Activated CD4-positive, CD25-positive, alpha-beta regulatory T cell treated with anti-CD3 and anti-CD28 coated beads, Interleukin-2, amount 50 U/mL, for 24 hours (primary cell): ENCODE results near the gene RGS6.
A peak's percentile ranks its signal among the peaks of the same experiment; 100 is the strongest.

Experiments used
- ATAC-seq, 2 donors: fragments of 150-1000 bp; cut with Tn5 transposase; one replicate each; pipeline ENCODE4 v1.10.0; 2021; ENCODE audit warnings: mild to moderate bottlenecking in 1 of 2, moderate library complexity in 1 of 2

RGS6 gene

DNA sequence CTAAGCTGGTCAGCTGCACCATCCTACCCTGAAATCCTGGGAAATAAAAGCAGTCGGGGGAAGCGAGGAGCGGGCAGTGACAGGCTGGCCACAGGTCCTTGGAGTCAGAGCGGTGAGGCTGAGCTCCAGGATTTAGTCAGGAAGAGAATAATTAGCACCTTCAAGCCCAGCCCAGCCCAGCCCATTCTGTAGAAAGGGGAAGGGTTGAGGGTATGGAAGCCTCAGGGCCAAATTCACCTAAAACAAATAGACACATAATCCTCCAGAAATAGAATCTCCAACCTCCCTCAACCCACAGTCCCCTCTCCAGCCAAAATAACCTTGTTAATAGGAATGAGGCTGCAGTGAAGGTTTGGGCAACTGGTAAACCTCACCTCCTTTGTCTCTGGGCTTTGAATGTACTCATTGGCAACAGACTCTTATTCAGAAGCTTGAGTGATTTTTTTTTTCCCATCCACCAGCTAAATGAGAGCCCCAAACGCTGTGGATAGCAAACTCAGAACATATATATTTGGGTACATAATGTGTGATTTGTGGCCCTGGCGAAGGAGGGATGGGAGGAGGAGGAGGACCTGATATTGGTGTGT lies 627.5 kb downstream of the RGS6 start:
- ATAC-seq, result no peak

DNA sequence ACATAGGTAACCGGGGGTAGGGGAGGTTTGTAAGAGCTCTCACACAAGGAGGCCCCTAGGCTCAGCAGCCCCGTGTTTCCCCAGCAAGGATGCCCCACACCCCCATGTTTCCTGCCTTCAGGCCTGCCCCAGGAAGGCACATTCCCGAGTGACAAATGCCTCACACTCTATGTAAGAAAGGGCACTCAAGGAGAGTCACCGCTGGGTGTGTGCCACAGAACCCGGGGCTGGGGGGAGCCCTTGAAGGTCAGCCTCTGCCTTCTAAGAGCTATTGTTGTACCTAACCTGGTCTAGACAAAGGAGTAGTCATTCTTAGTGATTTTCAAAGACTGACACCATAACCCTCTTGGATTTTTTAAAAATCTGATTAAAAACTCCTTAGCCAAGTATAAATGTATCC lies 628.1 kb downstream of the RGS6 start:
- no peak for ATAC-seq

DNA sequence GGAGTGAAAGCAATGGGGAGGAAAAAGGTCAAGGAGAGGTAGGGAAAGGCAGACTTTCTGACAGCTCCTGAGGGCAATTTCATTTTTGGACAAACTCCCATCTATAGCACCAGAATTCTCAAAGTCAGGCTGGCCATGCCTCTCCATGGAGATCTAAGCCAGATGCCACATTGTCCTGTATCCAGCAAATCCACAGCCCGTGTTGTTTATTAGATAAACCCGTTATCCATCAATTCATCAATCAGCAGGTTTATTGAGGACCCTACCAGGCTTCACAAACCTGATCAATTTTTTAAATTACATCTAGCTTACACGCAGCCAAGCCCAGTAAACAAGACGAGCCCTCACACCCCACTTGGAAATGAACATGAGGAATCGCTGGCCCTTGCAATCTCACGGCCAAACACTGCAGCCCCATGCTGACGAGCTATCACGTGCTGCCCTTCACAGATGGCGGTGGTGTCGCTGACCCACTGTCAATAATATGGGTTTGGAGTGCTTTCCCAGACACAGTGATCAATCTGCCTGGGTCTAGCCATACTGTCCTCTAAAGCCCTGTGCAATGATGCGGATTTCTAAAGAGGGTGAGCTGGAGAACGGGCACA lies 628.8 kb downstream of the RGS6 start:
- no peak for ATAC-seq

DNA sequence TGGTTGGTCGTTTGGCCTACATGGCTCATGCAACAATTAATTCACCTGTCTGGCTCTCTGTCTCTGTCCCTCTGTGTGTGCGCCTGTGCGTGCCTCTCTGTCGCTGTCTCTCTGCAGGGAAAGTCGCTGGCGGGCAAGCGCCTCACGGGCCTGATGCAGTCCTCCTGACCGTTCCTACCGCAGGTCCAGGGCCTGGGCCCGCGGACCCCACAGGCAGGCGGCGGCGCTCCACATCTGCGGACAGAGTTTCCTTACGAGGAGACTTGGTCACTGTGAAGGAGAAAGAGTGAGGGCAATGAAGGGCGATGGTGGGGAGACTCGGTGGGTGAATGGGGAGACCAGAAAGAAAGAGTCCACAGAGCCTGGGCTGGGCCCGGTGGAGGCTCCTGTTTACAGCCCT lies 630.1 kb downstream of the RGS6 start:
- no peak for ATAC-seq

DNA sequence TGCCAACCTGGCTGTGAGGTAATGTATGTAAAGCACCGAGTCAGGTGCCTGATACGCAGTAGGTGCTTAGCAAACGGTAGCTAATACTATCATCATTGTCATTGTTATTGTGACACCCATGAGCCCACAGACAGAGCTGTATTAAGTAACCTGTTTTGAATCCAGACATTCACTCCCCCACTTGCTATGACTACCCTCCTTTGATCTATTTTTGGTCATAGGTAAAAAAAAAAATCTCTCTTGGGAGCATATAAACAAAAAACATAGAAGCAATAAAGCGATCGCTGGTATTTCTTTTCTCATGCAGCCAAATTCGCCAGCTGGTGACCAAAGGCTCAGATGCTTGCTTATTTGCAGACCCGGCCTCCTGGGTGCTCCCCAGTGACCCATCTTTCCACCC lies 631.4 kb downstream of the RGS6 start:
- no peak for ATAC-seq

DNA sequence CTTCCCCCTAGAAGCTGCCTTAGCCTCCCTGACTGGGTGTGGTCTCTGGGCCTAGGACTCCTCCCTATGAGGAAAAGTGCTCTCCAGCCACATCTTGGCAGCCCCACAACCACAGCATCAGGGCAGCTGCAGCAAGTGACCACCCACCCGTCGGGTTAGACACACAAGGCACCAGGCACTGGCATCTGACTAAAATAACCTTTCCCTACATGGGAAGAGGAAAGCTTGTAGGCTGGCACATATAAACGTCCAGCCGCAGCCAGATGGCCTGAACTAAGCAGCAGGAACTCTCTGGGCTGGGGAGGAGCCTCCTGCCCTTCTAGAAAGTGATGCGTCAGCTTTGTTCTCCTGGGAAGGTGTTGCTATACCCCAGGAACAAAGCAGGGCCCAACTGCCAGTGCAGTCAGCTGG lies 632.9 kb downstream of the RGS6 start:
- ATAC-seq, result no peak

DNA sequence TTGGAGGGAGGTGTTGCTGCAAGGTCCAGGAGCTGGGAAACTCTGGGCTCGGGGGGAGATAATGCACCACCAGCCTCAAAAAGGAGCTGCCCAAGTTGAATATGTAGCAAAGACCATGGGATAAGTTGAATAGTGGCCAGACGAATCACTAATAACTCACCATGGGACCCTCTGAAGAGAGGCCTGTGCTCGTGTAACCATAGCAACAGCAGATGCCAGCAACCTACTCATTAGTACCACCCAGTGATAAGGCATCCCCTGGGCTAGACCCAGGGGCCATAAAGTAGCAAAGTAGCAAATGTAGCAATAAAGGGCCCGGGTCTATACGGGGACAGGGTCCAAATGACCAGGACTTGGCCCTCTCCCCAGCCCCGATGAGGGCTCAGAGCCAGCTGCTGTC lies 633.7 kb downstream of the RGS6 start:
- no peak for ATAC-seq

DNA sequence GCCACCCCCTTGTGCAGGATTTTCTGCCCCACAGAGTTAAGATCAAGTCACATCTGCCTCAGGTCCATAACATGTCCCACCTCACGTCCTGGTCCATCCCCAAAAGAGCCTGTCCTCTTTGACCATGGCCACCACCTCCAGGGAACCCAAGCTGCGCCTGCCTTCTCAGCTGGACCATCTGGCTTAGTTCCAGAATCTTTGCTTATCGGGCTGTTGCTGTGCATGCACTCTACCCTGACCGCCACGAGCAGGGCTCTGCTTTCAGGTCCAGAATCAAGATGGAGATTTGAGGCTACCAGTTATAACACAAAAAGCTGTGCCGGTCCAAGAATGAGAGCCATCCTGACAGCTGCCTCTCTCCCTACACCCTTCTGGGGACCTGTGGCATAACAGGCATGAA lies 635.0 kb downstream of the RGS6 start:
- no peak for ATAC-seq

DNA sequence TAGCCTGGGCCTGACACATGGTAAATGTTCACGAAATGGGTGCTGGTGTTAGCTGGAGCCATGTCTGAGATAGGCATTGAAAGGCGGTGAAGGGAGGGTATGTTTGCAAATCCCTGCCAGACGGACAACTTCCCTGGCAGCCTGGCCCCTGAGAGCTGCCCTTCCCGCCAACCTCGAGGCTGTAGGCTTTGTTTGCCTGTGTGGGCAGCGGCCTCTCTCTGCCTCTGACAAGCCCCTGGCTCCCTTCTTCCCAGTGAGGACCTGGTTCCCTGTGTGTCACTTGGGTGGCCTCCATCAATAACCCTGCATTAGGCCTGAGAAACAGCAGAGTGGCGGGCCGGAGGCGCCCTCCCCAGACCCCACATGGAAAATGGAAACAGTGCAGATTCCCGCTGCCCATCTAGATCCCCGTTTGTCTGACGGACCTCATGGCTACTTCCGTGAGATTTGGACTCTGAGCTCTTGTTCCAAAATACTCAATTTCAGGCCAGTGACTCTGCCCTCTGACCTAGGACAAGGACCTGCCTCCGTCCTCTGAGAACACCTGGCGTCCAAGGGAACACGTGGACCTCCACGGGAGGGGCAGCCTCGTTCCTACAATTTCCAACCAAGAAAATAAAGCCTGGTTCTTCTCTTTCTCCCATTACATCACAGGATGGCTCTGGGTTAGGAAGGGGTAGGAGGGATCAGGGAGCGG lies 636.2 kb downstream of the RGS6 start:
- ATAC-seq, result no peak

DNA sequence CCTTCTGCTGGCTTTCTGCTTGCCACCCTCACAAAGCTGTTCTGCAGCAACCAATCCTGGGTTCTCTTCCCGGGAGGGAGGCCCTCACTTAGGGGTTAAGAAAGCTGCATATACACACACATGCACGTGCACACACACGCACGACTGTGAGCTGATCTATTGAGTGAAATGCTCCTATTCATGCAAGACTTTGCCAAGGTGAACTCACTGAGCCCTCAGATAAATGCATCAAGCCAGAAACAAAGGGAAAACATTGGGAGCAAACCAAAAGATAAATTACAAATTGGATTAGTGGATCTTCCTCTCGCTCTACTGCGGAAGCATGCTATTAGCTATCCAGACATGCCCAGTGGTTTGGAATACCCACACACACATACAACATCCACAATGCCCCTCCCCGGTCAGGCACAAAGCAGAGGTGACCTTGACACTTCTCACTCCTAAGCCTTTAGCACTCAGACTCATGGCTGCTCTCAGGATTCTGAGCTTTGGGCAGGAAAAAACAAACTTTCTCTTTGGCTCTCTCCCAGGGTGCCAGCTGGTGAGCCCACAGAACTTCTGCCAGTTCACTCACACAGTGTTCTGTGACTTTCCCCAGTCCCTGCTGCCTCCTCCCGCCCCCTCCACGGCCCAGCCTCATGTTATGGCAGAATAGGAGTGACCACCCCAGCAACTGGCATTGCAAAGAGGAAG lies 641.6 kb downstream of the RGS6 start:
- ATAC-seq, result no peak

DNA sequence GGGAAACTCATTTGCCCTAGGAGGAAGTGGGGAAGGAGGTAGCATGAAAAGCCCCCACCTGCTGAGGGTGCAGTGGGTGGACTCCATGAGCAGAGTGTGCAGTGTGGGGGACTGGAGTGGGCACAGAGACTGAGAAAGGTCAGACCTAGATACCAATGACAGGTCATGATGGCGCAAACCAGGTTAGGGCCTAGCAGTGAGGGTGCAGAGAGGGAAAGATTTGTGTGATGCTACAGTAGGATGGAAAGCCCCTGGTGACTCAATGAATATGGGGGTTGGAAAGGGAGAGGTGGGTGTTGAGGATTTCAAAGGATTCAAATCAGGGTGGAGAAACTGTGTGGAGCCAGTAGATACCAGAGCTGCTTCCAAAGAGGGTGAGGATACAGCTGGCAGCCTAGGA lies 642.5 kb downstream of the RGS6 start:
- no peak for ATAC-seq

DNA sequence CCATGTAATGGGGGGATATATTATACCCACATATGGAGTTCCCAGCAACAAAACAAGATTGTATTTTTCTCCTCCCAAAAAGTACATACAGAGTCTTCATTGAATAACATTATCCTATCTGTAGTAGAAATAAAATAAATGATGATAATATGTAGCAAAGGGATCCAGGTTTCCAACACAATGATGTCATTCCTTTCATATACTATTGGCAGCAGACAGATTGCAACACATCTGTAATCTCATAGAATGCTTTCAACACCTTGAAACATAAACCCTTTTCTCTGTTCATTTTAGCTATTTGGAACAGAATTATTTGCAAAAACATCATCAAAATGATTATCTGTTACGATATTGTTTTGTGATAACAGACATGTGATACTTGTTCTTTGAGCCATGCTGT lies 644.0 kb downstream of the RGS6 start:
- ATAC-seq, result no peak

DNA sequence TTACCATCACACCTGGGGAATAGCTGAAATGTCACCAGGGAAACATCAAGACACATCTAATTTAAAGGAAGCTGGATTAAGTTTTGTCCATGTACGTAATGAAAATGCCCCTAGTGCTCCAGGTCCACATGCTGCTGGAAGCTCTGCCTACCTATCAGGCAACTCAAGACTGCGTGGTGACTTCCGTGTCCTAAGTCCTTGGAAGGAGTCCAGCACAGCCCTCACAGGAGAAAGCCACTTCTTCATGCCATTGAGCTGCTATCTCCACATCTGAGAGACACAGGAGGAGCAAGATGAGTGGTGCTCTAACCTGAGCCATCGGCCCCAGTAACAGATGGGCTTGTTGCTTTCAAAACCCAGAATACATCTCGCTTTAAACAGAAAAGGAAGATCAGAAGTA lies 645.3 kb downstream of the RGS6 start:
- ATAC-seq, result no peak

DNA sequence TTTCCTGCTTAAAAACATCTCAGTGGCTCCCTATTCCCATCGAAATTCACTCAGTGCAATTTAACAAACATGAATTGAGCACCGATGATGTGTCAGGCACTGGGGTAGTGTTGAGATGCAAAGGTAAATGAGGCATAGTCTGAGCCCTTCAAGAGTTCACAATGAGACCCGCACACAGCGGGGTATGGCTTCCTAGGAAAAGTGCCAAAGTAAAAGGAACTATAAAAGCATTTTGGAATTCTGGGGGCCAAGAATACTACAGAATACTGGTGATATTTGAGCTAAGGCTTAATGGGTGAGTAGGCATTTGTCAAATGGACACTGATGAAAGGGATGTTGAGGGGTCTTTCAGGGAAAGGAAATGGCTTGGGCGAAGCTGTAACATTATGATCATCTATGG lies 646.3 kb downstream of the RGS6 start:
- ATAC-seq, result no peak

DNA sequence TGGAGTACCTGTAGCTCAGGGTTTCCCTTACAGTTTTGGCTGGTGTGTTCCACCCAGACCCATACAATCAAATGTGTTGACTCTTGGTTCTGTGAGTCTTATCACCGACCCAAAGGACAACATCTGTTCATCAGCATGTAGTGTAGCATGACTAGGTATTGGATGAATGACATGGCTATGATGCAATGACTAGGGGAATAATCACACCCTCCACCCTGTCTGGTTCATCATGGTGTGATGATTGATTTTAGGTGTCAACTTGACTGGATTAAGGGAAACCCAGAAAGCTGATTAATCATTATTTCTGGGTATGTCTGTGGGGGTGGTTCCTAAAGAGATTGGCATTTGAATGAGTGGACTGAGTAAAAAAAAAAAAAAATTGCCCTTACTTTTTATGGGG lies 650.4 kb downstream of the RGS6 start:
- peak; percentile 92 to 97 for ATAC-seq

DNA sequence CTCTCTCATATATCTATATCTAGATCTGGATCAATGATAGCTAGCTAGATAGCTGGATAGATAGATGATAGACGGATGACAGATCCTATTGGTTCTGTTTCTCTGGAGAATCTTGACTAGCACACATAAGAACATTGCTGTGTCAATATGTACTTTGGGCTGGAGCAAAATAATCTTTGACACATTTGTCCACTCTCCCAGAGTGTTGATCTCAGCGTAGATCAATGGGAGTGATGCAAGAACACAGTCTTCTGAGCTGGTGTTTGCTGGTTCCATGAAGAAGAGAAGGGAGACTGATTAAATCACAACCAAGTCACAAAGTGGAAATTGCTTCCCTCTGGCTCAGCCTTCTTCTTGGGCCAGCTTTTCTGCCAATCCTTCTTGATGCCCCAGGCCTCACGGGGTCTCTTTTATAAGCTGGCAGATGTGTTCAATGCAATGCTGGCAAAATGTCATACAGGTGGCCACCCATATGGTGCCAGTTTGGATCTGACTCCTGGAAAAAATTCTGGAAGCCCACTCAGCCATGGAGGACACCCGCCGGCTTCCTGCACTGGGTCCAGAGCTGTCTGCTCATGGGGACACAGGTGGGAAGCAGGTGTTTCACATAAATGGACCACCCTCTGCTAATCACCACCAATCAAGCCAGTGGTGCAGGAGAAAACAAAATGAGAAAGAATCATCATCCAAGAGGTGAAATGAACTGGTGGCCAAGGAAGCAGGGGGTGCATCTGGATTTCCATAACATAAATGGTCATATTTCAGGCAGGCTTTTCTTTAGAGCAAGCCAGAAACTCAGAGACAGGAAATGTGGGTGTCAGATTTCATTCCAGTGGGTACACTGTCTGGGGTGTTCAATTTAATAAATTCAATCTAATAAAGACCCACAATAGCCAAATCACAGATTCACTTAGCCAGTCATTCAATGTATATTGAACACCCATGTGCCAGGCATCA lies 651.4 kb downstream of the RGS6 start:
- ATAC-seq, result no peak

DNA sequence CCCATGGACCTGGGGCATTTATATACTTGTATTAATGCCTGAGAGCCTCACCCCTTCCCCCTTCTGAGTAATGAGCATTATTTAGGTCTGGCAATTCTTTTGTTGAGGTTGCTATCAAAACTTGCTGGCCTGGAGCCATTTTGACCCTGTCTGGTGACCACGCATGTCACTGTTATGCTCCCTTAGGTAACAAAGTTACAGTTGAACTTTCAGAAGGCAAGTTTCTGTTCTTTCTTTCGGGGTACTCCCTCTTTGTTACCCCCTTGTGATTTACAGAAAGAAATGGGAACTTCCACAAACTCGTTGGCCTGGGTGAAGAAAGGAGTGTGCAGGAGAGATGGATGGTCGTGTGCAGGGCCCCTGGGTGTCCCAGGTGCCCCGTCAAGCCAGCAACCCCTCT lies 656.3 kb downstream of the RGS6 start:
- ATAC-seq, result no peak

DNA sequence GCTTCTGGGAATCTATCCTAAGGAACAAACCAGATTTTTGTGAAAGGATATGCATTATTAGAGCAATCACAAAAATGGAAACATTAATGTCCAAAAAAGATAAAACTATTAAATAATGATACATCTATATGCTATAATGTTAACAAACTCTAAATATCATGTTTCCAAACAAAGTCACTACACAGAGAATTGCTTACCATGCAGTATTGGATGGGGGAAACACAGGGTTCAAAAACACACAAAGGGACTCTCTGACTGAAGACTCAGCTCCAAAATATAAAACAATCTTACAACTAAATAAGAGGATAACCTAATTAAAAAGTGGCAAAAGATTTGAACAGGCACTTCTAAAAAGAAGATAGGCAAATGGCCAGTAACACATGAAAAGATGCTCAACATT lies 657.4 kb downstream of the RGS6 start:
- ATAC-seq, result no peak

DNA sequence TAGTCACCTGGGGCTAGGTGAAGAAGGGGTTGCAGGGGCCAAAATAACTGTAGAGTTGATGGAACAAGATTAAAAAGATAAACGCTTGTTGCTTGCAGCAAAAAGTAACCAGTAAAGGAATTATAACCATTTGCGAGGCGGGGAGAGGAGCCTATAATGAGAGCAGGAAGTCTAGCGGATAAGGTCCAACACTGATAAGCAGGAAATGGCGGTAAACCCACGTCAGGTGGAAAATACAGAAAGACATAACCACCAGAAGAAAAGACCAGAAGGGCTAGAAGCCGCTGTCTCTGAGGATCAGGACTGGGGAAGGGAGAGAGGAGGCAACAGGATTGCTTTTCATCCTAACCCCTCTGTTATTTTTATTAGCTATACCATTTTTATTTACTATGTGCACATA lies 658.3 kb downstream of the RGS6 start:
- ATAC-seq, result no peak

DNA sequence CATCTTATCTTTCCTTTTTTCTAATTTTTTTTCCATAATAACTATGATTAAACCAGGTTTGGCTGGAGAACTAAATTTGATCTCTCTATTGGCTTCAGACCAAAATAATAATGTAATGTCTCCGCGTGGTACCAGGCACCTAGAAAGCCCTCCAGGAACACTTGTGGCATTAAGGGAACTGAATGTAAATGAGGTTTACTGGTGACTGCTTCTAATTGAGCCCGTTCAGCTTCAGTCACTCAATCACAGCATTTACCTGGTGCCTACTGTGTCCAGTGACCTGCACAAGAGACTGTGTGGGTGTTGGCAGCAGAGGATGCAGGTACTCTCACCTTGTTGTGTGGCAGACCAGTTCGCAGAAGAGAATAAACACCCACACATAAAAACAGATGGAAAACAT lies 659.2 kb downstream of the RGS6 start:
- ATAC-seq, result no peak

DNA sequence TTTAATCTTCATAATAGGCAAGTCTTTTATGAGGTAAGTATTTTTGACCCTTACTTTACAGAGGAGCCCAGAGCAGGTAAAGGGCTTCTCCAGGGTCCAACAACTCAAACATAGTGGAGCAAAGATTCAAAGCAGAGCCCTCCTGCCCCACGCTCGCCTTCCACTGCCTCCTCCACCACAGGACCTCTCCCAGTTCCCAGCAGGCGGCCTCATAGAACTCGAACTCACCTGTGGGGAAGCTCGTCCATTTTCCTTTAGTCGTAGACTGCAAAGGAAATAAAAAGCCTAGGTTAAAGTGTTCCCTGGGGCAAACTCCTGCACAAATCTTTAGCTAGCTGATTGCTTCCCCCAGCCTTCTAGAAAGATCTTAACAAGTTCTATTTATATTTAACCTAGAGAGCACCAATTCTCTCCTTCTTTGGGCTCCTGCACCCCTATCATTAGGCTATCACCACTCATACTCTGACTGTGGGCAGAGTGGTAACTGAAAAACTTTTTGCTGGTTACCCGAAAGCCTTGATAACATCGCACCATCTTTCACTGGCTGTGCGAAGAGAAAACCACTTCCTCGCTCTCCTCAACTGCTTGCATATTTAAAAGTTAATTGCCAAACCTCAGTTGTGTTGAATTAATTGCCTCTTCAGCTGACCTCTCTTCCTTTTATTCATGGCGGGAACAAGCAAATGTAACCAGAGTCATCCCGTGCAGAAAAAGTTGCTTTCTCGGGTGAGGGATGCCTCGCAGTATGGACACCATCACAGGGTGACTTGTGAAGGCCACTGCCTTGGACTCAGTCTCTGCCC lies 662.1 kb downstream of the RGS6 start:
- peak; percentile 97 to 98 for ATAC-seq
